Adrenal gland (tissue), 12 donors: ENCODE measurements around the gene DSCAML1. TPM values are rescaled to one million over a fixed set of nuclear protein-coding genes. Genes with fewer than 3 reads are reported as not detected.

Experiments
- DNase-seq, 7 donors: peaks; one replicate each; pipeline ENCODE4 v3.0.0-alpha.2; 2019 to 2020
- H3K27ac ChIP-seq, 5 donors: fragments of 200-600 bp; sonication (generic) in 4 of 5; 1 replicate in 3 of 5; 2 replicates in 2 of 5; pipeline versions ENCODE4 v1.5.1 to v1.8.0; 2016 to 2020; ENCODE audit warnings: mild to moderate bottlenecking in 1 of 5
- H3K27me3 ChIP-seq: fragments of 200-600 bp; 2 replicates; pipeline ENCODE4 v1.8.0; 2021
- H3K36me3 ChIP-seq, 2 donors: fragments of 200-600 bp; replicated peaks in 1 of 2; 1 replicate in 1 of 2; 2 replicates in 1 of 2; pipeline versions ENCODE4 v1.5.1 to v1.8.0; 2018 to 2022
- H3K4me1 ChIP-seq, 2 donors: fragments of 200-600 bp; replicated peaks in 1 of 2; 1 replicate in 1 of 2; 2 replicates in 1 of 2; pipeline versions ENCODE4 v1.5.1 to v1.8.0; 2018 to 2021
- H3K4me3 ChIP-seq, 4 donors: fragments of 200-600 bp; sonication (generic) in 3 of 4; one replicate each; pipeline ENCODE4 v1.5.1; 2016 to 2018
- H3K9me3 ChIP-seq, 3 donors: fragments of 200-600 bp; sonication (generic) in 1 of 3; replicated peaks in 1 of 3; 1 replicate in 2 of 3; 2 replicates in 1 of 3; pipeline versions ENCODE4 v1.5.1 to v1.8.0; 2016 to 2021
- CTCF ChIP-seq, 6 experiments: fragments of 450-650 bp in 4 of 6; fragments of 200-600 bp in 2 of 6; sonication (generic) in 1 of 6; IDR thresholded peaks; 1 replicate in 5 of 6; 2 replicates in 1 of 6; pipeline versions ENCODE4 v1.5.1 to v1.8.0; 2016 to 2021; ENCODE audit warnings: antibody characterized with exemption in 6 of 6, mild to moderate bottlenecking in 2 of 6, moderate library complexity in 1 of 6
- POLR2A ChIP-seq, 2 donors: fragments of 450-650 bp; IDR thresholded peaks; one replicate each; pipeline ENCODE4 v1.6.1; 2017; ENCODE audit warnings: antibody characterized with exemption in 2 of 2, mild to moderate bottlenecking in 2 of 2, moderate library complexity in 1 of 2
- WGBS, 4 donors: extraction: QIAGEN DNeasy Blood & Tissue Kit in 2 of 4; methylation state at CpG; one replicate each; pipeline versions ENCODE4 v1.1.5 to v1.1.7; 2013 to 2017; 5-methylcytosine and 5-hydroxymethylcytosine counted together
- intact Hi-C, 2 donors: fragments of 100-400 bp; cut with DNase I; formaldehyde crosslinking; loops; one replicate each; pipeline versions ENCODE4 v1.14.1 to v1.15.0; 2022 to 2023
- polyA plus RNA-seq, 3 donors: library from polyadenylated mRNA; stranded (reverse); fragments of 200-250 nt in 2 of 3; fragments of 350-450 nt in 1 of 3; fragmentation: Illumina TruSeq in 1 of 3; extraction: RNeasy Lipid Tissue Mini Kit (QIAGEN cat#74804) in 1 of 3; gene quantifications; one replicate each; pipeline ENCODE4 v1.2.3, GENCODE V29; 2013 to 2014
- total RNA-seq, 9 donors: library from RNA; depleted of rRNA in 4 of 9; stranded (reverse); fragments of >200 nt in 4 of 9; fragments of 120-200 nt in 1 of 9; fragmentation: NEBNext Ultra II Directional in 1 of 9; extraction: Animal tissue kit (Norgen Biotek cat#: 25700) in 1 of 9; gene quantifications; one replicate each; pipeline versions ENCODE4 v1.1.0 to v1.2.4, GENCODE V29; 2013 to 2023
- donor health status: healthy with polysubstance abuse.
- donor health status: Bipolar disorder and iron deficiency.
- donor health status: DM: yes; HTN: yes; CAD: no.
- donor health status: DM: no; HTN: no; CAD: no.
- donor health status: DM: no; HTN: no; CAD: no.
- donor health status: DM: yes; HTN: yes; CAD: no.

The DSCAML1 gene
- total and polyA plus RNA-seq, 12 donors = 0.09 to 1.9 (median 0.55) TPM; not detected in 1

- DNase-seq = no peak
- H3K27me3 ChIP-seq = no peaks in the 10 kb centered on the region
- WGBS, 4 donors = 90 to 95% (median 93%) methylated on average over 10 to 21 of the region's 21 CpGs
- H3K4me1 ChIP-seq = no peaks in the 10 kb centered on the region
- TF ChIP-seq CTCF (IDR thresholded peaks at IDR 0.05) (no peak), POLR2A (IDR thresholded peaks at IDR 0.05) (no peak)
- H3K36me3 ChIP-seq = no peaks in the 10 kb centered on the region
- no peak overlapping the region for H3K4me3 ChIP-seq
- intact Hi-C loops = no loop called here
- no peak overlapping the region for H3K27ac ChIP-seq
- no peaks in the 10 kb centered on the region for H3K9me3 ChIP-seq
These were observed 280.9 kb downstream of the DSCAML1 start for GRCh38 chr11:117515892-117516787.

GRCh38 chr11:117514256-117514655 is 282.8 kb downstream of the DSCAML1 start:
- DNase-seq = no peak
- Histone ChIP-seq H3K9me3 (no peaks in the 10 kb centered on the region), H3K4me3 (no peak overlapping the region), H3K4me1 (no peaks in the 10 kb centered on the region), H3K27me3 (no peaks in the 10 kb centered on the region), H3K36me3 (no peaks in the 10 kb centered on the region), H3K27ac (no peak overlapping the region)
- intact Hi-C loops = no loop called here
- 81 to 88% (median 83%) methylated on average over 4 of the region's 4 CpGs for WGBS, 4 donors
- TF ChIP-seq POLR2A (IDR thresholded peaks at IDR 0.05) (no peak), CTCF (IDR thresholded peaks at IDR 0.05) (no peak)

GRCh38 chr11:117513666-117514065 is 283.4 kb downstream of the DSCAML1 start:
- DNase-seq = no peak
- Histone ChIP-seq H3K4me1 (no peaks in the 10 kb centered on the region), H3K4me3 (no peak overlapping the region), H3K27me3 (no peaks in the 10 kb centered on the region), H3K36me3 (no peaks in the 10 kb centered on the region), H3K27ac (no peak overlapping the region), H3K9me3 (no peaks in the 10 kb centered on the region)
- WGBS, 4 donors = 49 to 73% (median 66%) methylated on average over 5 of the region's 5 CpGs
- intact Hi-C loops = no loop called here
- TF ChIP-seq POLR2A (IDR thresholded peaks at IDR 0.05) (no peak), CTCF (IDR thresholded peaks at IDR 0.05) (no peak)

- Histone ChIP-seq H3K4me1 (no peaks in the 10 kb centered on the region), H3K27me3 (no peaks in the 10 kb centered on the region), H3K9me3 (no peaks in the 10 kb centered on the region), H3K27ac (no peak overlapping the region), H3K4me3 (no peak overlapping the region), H3K36me3 (no peaks in the 10 kb centered on the region)
- DNase-seq = no peak
- 44 to 58% (median 49%) methylated on average over 12 to 14 of the region's 14 CpGs for WGBS, 4 donors
- intact Hi-C loops = no loop called here
- TF ChIP-seq POLR2A (IDR thresholded peaks at IDR 0.05) (no peak), CTCF (IDR thresholded peaks at IDR 0.05) (no peak)
These were observed 285.0 kb downstream of the DSCAML1 start for GRCh38 chr11:117511931-117512539.
